22Rv1 (cell line): ENCODE data around the gene ZSWIM9.

Experiments
- ZFX ChIP-seq: fragments of 450-650 bp; IDR thresholded peaks from 2 replicates; pipeline ENCODE4 v1.6.1; 2017; ENCODE audit warnings: antibody characterized with exemption, borderline replicate concordance
- TF ChIP-seq, protein P1 (sequence below): fragments of 450-650 bp; IDR thresholded peaks from 2 replicates; pipeline ENCODE4 v1.5.1; 2017; ENCODE audit warnings: mild to moderate bottlenecking

DNA sequence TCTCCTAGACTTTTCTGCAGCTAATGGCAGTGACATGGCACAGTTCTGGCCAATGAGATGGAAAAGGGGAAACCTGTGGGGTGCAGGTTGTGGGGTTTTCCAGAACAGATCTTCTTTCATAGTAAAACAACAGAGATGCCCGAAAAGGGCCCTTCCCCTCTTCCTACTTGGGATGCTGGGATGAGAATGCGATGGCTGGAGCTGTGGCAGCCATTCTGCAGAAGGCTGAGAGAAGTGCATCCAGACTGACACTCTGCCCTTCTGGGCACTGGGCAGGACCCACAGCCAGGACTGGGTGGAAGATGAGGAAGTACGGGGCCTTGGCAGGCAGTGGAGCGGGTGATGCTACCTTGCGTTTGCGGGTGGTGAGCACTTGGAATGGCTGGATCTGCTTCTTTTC is 42.9 kb upstream of the ZSWIM9 start:
- no peak for TF ChIP-seq ZFX
- TF ChIP-seq, protein P1, sequence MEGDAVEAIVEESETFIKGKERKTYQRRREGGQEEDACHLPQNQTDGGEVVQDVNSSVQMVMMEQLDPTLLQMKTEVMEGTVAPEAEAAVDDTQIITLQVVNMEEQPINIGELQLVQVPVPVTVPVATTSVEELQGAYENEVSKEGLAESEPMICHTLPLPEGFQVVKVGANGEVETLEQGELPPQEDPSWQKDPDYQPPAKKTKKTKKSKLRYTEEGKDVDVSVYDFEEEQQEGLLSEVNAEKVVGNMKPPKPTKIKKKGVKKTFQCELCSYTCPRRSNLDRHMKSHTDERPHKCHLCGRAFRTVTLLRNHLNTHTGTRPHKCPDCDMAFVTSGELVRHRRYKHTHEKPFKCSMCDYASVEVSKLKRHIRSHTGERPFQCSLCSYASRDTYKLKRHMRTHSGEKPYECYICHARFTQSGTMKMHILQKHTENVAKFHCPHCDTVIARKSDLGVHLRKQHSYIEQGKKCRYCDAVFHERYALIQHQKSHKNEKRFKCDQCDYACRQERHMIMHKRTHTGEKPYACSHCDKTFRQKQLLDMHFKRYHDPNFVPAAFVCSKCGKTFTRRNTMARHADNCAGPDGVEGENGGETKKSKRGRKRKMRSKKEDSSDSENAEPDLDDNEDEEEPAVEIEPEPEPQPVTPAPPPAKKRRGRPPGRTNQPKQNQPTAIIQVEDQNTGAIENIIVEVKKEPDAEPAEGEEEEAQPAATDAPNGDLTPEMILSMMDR: no peak
